ENCODE data around the gene RAB11FIP4. TPM values are rescaled to one million over a fixed set of nuclear protein-coding genes. Genes with fewer than 3 reads are reported as not detected.

The RAB11FIP4 gene
- total RNA-seq, 1 donor from 2014 or later = 32.4 TPM

GRCh38 chr17:31523862-31524730 lies 132.6 kb downstream of the RAB11FIP4 start:
- Mint-ChIP-seq H3K36me3 (peaks cover 3% of the 10 kb centered on the region), H3K4me3 (no peak overlapping the region), H3K27ac (no peak overlapping the region), H3K27me3 (no peaks in the 10 kb centered on the region), H3K4me1 (ENCODE audit: unreplicated experiment) (no peaks in the 10 kb centered on the region), H3K9me3 (no peaks in the 10 kb centered on the region)
- no peak for DNase-seq (ENCODE audit: extremely low spot score, unreplicated experiment)
- no peak for TF ChIP-seq CTCF (conservative IDR thresholded peaks at IDR 0.05)

DNA sequence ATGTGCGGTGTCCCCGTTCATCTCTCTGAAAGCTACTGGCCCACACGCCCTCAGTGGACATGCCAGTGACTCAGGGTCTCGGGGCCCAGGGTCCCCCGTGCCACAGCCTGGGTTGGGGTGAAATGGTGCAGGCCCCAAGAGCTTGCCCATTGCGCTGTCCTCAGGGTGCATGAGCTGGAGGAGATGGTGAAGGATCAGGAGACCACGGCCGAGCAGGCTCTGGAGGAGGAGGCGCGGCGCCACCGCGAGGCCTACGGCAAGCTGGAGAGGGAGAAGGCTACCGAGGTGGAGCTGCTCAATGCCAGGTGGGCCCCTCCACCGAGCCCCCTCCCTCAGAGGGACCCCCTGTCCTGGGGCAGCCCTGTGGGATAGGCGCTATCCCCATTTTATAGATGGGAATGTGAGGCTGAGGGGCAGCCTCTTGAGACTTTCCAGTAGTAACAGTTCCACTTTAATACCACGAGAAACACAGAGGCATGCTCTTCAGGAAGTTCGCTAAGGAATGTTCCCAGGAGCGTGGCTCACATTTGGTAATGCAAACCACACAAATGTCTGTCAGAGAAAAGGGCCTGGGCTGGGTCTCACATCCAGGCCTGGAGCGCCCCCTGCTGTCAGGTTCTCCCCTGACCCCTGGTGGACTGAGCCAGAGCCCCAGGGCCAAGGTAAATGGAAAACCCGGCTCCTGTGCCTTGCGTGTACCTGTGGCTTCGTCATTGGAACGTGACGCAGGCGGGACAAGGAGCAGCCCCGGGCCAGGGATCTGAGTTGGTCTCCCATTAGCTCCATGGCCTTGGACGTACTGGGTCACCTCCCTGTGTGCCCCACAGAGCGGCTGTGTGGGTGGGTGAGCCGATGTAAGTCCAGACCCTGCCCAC lies 133.7 kb downstream of the RAB11FIP4 start:
- Mint-ChIP-seq H3K9me3 (no peaks in the 10 kb centered on the region), H3K36me3 (no peaks in the 10 kb centered on the region), H3K4me1 (ENCODE audit: unreplicated experiment) (no peaks in the 10 kb centered on the region), H3K4me3 (no peak overlapping the region), H3K27me3 (no peaks in the 10 kb centered on the region), H3K27ac (no peak overlapping the region)
- TF ChIP-seq CTCF (conservative IDR thresholded peaks at IDR 0.05) = peak; percentile 96
- DNase-seq (ENCODE audit: extremely low spot score, unreplicated experiment) = peak; percentile 93

DNA sequence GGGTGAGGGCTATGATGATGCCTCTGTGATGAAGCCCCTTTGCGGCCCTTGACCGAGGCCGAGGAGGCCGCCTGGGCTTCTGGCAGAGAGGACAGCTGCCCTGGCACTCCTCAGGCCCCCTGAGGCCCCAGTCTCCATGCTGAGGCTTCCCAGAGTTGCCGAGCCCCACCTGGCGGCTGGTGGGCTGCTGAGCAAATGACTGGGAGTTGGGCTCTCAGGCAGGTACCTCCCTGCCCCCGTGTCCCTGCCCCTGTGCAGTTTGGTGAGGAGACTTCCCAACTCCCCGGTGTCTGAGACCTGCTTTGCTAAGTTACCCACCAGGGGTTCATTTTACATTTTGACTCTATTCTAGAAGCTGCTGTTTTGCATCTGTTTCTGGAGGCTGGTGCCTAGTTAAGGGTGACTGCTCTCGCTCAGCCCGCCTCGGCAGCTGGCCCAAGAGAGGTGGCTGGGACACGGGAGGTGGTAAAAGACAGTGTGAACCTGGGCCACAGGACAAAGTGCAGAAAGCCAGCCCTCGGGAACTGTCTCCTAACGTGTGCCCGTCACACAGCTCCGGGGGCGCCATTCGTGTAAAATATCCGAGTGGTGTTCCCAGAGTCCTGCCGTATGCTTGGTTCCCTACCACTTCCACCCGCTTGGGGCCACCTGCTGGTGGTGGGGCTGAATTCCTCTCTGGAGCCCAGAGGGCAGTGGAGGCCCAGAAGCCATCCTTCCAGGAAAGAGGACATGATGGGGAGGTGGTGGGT lies 134.5 kb downstream of the RAB11FIP4 start:
- Mint-ChIP-seq H3K27ac (no peak overlapping the region), H3K27me3 (no peaks in the 10 kb centered on the region), H3K4me1 (ENCODE audit: unreplicated experiment) (no peaks in the 10 kb centered on the region), H3K4me3 (no peak overlapping the region), H3K36me3 (no peaks in the 10 kb centered on the region), H3K9me3 (no peaks in the 10 kb centered on the region)
- peak; percentile 44 for TF ChIP-seq CTCF (conservative IDR thresholded peaks at IDR 0.05)
- no peak for DNase-seq (ENCODE audit: extremely low spot score, unreplicated experiment)

GRCh38 chr17:31527606-31528005 lies 136.1 kb downstream of the RAB11FIP4 start:
- Mint-ChIP-seq H3K4me1 (ENCODE audit: unreplicated experiment) (peaks cover 1% of the 10 kb centered on the region), H3K9me3 (no peaks in the 10 kb centered on the region), H3K4me3 (no peak overlapping the region), H3K36me3 (no peaks in the 10 kb centered on the region), H3K27me3 (no peaks in the 10 kb centered on the region), H3K27ac (no peak overlapping the region)
- no peak for TF ChIP-seq CTCF (conservative IDR thresholded peaks at IDR 0.05)
- no peak for DNase-seq (ENCODE audit: extremely low spot score, unreplicated experiment)

DNA sequence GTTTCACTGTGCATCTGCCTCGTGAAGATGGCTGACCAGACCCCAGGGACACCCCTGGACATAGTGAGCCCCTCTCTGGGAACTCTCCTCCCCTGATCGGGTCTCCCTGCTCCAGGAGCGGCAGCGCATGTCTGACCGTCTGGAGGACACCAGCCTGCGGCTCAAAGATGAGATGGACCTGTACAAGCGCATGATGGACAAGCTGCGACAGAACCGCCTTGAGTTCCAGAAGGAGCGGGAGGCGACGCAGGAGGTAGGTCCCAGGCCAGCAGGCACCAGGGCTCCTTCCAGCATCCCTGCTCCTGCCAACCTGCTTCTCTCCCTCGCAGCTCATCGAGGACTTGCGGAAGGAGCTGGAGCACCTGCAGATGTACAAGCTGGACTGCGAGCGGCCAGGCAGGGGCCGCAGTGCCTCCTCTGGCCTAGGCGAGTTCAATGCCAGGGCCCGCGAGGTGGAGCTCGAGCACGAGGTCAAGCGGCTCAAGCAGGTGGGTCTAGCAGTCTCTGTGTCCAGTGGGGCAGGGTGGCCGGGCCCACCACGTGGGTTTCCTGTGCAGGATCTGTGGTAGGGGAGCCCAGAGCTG lies 136.9 kb downstream of the RAB11FIP4 start:
- H3K36me3 Mint-ChIP-seq = no peaks in the 10 kb centered on the region
- TF ChIP-seq CTCF (conservative IDR thresholded peaks at IDR 0.05) = no peak
- DNase-seq (ENCODE audit: extremely low spot score, unreplicated experiment) = no peak
- H3K4me1 Mint-ChIP-seq (ENCODE audit: unreplicated experiment) = peaks cover 9% of the 10 kb centered on the region
- H3K27me3 Mint-ChIP-seq = no peaks in the 10 kb centered on the region
- H3K4me3 Mint-ChIP-seq = no peak overlapping the region
- H3K9me3 Mint-ChIP-seq = no peaks in the 10 kb centered on the region
- H3K27ac Mint-ChIP-seq = no peak overlapping the region
